Bronchial epithelial cell (primary cell): Measurements from ENCODE around the gene ZDHHC8. TPM values are rescaled to one million over a fixed set of nuclear protein-coding genes. Genes with fewer than 3 reads are reported as not detected.

Source experiments
- DNase-seq: peaks from one replicate; pipeline ENCODE4 v3.0.0-alpha.2; 2010; ENCODE audit warnings: low read depth
- FAIRE-seq: peaks from 2 replicates; lab custom pipeline; 2011; peaks lifted over from hg19 to GRCh38; lab: Jason Lieb, UNC
- H3K27me3 ChIP-seq: 2 replicates; pipeline ENCODE4 v1.5.1; 2011; ENCODE audit warnings: low read length; ENCODE audit not compliant: control insufficient read depth, insufficient read depth
- H3K36me3 ChIP-seq: 2 replicates; pipeline ENCODE4 v1.5.1; 2011; ENCODE audit warnings: low read length; ENCODE audit not compliant: control insufficient read depth, insufficient read depth
- H3K4me3 ChIP-seq: 2 replicates; pipeline ENCODE4 v1.5.1; 2011; ENCODE audit warnings: mild to moderate bottlenecking, low read depth, low read length, control low read depth
- total RNA-seq: library from RNA; depleted of rRNA; stranded (reverse); fragments of >200 nt; gene quantifications from 2 replicates; pipeline ENCODE4 v1.2.1, GENCODE V29; 2014
- TF ChIP-seq, protein P1 (sequence below): IDR thresholded peaks from 2 replicates; pipeline ENCODE4 v1.5.1; 2011; ENCODE audit warnings: mild to moderate bottlenecking, moderate library complexity, low read length, control low read depth, inconsistent platforms; ENCODE audit not compliant: insufficient read depth, severe bottlenecking

ZDHHC8 gene
- total RNA-seq, 1 donor from 2014 or later: 6.6 TPM

DNA sequence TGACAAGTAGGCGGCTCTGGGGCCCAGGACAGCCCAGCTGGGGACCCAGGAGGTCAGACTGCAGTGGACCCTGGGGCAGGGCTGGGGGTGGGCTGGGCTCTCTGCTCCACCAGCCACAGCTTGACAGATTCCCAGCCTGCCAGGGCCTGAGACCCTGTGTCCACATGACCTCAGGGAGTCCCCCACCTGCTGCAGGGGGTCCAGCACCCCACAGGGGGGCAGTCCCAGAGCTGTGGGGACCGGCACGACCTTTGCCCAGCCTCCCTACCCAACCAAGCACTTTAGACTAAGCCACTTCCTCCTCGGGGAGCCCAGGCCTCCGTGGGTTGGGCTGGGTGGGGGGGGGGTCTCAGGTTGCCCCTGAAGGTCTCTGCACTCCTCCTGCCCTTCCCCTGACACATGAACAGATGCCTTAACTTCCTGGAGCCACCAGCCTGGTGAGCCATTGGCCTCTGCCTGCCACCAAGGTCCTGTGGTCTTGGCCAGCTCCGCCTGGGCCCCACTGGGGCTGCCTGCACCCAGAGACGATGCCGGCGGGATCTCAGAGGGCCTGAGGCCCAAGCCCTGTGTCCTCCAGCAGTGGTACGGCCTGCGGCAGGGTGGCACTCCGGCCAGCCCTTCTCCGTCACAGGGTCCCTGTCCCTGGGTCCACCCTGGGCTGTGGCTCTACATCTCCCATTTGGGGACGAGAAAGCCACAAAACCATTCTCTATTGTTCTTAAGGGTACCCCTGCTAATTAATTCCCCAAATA, 15.8 kb downstream of the ZDHHC8 start:
- H3K4me3 ChIP-seq: no peak overlapping the region
- TF ChIP-seq, protein P1, sequence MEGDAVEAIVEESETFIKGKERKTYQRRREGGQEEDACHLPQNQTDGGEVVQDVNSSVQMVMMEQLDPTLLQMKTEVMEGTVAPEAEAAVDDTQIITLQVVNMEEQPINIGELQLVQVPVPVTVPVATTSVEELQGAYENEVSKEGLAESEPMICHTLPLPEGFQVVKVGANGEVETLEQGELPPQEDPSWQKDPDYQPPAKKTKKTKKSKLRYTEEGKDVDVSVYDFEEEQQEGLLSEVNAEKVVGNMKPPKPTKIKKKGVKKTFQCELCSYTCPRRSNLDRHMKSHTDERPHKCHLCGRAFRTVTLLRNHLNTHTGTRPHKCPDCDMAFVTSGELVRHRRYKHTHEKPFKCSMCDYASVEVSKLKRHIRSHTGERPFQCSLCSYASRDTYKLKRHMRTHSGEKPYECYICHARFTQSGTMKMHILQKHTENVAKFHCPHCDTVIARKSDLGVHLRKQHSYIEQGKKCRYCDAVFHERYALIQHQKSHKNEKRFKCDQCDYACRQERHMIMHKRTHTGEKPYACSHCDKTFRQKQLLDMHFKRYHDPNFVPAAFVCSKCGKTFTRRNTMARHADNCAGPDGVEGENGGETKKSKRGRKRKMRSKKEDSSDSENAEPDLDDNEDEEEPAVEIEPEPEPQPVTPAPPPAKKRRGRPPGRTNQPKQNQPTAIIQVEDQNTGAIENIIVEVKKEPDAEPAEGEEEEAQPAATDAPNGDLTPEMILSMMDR: no peak
- H3K36me3 ChIP-seq: peaks cover 5% of the 10 kb centered on the region
- no peak for DNase-seq
- no peaks in the 10 kb centered on the region for H3K27me3 ChIP-seq
- no peak for FAIRE-seq

DNA sequence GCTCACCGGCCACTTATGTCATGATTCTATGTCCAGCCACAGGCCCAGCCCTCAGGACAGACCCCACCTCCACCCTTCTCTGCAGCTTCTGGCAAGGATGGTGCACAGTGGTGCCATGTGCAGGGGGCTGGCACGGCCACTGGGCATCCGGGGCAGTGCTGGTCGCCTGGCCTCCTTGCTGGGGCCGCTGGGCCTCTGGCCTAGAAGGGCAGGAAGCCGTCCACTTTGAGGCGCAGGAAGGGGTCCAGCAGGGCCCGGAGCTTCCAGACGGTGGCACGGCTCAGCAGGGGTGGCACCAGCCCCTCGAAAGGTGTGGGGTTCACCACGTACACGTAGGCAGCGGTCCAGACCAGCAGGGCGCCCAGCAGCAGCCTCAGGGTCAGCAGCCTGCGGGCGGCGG, 16.8 kb downstream of the ZDHHC8 start:
- no peak for FAIRE-seq
- Histone ChIP-seq H3K36me3 (peaks cover 2% of the 10 kb centered on the region), H3K4me3 (no peak overlapping the region), H3K27me3 (no peaks in the 10 kb centered on the region)
- TF ChIP-seq, protein P1: no peak
- no peak for DNase-seq

DNA sequence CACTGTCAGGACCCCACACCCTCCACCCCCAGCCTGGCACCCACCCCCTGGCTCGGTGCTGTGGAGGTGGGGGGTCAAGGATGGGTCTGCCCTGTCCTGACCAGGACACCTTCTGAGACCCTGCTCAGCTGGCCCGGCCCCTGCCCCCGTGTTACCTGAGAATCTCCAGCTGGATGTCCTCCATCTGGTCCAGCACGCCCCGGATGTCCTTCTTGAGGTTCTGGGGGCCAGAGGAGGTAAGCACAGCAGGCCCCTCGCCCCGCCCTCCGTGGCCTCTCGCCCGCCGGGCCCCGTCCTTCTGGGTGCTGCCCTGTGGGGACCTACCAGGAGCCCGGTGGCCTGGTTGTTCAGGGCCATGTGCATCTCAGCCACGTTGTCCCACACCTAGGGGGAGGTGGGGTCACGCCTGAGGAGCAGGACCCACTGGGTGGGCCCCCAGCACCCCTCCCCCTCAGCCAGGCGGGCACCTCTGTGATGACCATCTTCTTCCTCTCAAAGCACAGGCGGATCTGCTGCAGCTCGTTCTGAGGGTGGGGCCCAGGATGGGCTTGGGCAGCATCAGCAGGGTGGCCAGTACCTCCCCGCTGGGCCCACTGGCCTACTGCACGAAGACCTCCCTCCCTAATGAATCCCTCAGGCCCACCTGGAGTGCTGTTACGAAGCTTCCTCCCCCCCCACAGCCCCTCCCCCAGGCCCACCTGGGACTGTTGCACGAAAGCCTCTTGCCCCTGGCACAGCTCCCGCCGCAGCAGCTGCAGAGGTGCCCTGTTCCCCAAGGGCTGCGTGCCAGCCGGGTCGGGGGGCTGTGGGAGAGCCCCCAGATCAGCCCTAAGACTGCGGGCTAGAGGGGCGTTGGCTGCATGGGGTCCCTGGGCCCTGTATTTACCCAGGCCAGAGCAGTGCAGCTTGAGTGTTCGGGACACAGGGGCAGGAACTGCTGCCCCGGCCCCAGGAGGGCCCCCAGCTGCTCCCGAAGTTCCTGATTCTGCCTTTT, 17.9 kb downstream of the ZDHHC8 start:
- TF ChIP-seq, protein P1: no peak
- no peak for FAIRE-seq
- H3K4me3 ChIP-seq: no peak overlapping the region
- H3K36me3 ChIP-seq: peaks cover 2% of the 10 kb centered on the region
- DNase-seq: no peak
- no peaks in the 10 kb centered on the region for H3K27me3 ChIP-seq

DNA sequence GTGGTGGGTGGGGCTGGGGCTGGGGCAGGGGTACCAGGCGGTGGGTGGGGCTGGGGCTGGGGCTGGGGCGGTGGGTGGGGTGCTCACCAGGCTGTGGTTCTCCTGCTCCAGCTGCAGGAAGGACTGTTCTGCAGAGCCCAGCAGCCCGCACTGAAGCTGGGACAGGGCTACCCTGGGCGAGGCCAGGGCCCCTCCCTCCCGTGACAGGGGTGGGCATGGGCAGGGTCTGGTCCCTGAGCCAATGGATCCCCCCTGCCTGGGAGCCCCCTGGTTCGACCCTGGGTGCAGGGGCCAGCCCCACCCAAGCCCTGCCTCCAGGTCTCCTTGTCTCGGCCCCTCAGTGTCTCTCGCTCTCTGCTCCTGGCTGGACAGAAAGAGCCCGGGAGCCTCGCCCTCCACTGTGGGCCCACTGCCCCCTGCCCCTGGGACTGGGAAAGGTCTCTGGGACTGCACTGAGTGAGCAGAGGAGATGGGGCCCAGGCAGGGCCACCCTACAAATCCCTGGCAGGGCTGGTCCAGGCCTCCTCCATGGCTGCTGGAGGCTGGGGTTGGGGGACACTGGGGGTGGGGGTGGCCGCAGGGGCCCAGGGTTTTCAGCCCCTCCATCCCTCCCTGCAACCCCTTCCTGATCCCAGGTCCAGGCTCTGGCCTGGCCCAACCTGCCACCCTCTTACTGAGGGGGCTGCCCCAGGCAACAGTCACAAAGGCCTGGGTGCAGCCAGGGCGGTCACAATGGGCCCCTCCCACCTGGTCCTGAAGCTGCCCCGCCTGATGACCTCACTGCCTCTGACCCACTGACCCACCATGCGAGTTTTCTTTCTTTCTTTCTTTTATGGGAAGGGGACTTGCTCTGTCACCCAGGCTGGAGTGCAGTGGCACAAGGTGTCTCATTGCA, 19.0 kb downstream of the ZDHHC8 start, which contains the start of gene CCDC188:
TSS of gene CCDC188 (minus strand) at position 675 of the 895 bp plus-strand sequence. CDS start at position 606, 69 bp downstream.
- no peak within 1 kb of the TSS for H3K4me3 ChIP-seq
- TF ChIP-seq, protein P1: no peak
- no peaks in the 10 kb centered on the region for H3K27me3 ChIP-seq
- no peak for DNase-seq
- H3K36me3 ChIP-seq: no peaks in the 10 kb centered on the region
- FAIRE-seq: no peak

DNA sequence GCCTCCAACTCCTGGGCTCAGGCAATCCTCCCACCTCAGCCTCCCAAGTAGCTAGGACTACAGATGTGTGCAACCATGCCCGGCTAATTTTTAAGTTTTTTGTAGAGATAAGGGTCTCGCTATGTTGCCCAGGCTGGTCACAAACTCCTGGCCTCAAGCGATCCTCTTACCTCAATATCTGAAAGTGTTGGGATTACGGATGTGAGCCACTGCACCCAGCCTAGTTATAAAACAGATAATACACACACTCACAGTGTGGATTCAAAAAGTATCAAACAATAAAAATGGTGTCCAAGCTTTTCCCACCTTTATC, 19.6 kb downstream of the ZDHHC8 start:
- FAIRE-seq (no peak), DNase-seq (no peak)
- H3K27me3 ChIP-seq: no peaks in the 10 kb centered on the region
- TF ChIP-seq, protein P1: no peak
- H3K4me3 ChIP-seq: no peak overlapping the region
- no peaks in the 10 kb centered on the region for H3K36me3 ChIP-seq
